ENCODE results near the gene SMYD1.

GRCh38 chr2:88127888-88128653, 60.4 kb downstream of the SMYD1 start, which contains the start of gene FABP1:
- no peak for TF ChIP-seq CTCF (IDR thresholded peaks at IDR 0.05)
- no peak for TF ChIP-seq POLR2AphosphoS5 (IDR thresholded peaks at IDR 0.05)
